ENCODE results near the gene C2CD5.
"Not testable (repeated sequence)": the region's sequence is repeated elsewhere in the genome, so short reads cannot be mapped to it uniquely, and the experiment has no call there.

The C2CD5 gene

GRCh38 chr12:22488478-22488877, 55.9 kb downstream of the C2CD5 start:
- H3K9me3 ChIP-seq (replicated peaks; ENCODE audit: insufficient read depth, low read length): no peaks in the 10 kb centered on the region
- TF ChIP-seq EZH2 (optimal IDR thresholded peaks at IDR 0.05; ENCODE audit: low read depth, low read length) (no peak), EZH2phosphoT487 (IDR thresholded peaks at IDR 0.05; ENCODE audit: low read length) (no peak)
- TF ChIP-seq, protein P1, sequence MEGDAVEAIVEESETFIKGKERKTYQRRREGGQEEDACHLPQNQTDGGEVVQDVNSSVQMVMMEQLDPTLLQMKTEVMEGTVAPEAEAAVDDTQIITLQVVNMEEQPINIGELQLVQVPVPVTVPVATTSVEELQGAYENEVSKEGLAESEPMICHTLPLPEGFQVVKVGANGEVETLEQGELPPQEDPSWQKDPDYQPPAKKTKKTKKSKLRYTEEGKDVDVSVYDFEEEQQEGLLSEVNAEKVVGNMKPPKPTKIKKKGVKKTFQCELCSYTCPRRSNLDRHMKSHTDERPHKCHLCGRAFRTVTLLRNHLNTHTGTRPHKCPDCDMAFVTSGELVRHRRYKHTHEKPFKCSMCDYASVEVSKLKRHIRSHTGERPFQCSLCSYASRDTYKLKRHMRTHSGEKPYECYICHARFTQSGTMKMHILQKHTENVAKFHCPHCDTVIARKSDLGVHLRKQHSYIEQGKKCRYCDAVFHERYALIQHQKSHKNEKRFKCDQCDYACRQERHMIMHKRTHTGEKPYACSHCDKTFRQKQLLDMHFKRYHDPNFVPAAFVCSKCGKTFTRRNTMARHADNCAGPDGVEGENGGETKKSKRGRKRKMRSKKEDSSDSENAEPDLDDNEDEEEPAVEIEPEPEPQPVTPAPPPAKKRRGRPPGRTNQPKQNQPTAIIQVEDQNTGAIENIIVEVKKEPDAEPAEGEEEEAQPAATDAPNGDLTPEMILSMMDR (IDR thresholded peaks at IDR 0.05; ENCODE audit: low read length): no peak
- no peaks in the 10 kb centered on the region for H3K4me1 ChIP-seq (ENCODE audit: low read length)
- H2AFZ ChIP-seq (ENCODE audit: low read length): no peak overlapping the region
- no peak overlapping the region for H3K9ac ChIP-seq (ENCODE audit: low read length)
- H3K36me3 ChIP-seq (replicated peaks; ENCODE audit: insufficient read depth, low read length): no peaks in the 10 kb centered on the region; the same call in 1 of the 2 replicates
- H3K79me2 ChIP-seq (ENCODE audit: low read length): no peaks in the 10 kb centered on the region
- no peaks in the 10 kb centered on the region for H3K27me3 ChIP-seq (replicated peaks; ENCODE audit: insufficient read depth, low read length)
- H3K4me2 ChIP-seq (ENCODE audit: low read depth, low read length): no peak overlapping the region
- DNase-seq: no peak
- H3K4me3 ChIP-seq (ENCODE audit: low read length): no peak overlapping the region
- H3K27ac ChIP-seq (ENCODE audit: low read length): no peak overlapping the region
- no peaks in the 10 kb centered on the region for H3F3A ChIP-seq (ENCODE audit: insufficient read depth, low read length)
- no peaks in the 10 kb centered on the region for H4K20me1 ChIP-seq (ENCODE audit: insufficient read depth, low read length)
- H3K9me2 ChIP-seq (replicated peaks; ENCODE audit: insufficient read depth, low read length): no peaks in the 10 kb centered on the region

DNA sequence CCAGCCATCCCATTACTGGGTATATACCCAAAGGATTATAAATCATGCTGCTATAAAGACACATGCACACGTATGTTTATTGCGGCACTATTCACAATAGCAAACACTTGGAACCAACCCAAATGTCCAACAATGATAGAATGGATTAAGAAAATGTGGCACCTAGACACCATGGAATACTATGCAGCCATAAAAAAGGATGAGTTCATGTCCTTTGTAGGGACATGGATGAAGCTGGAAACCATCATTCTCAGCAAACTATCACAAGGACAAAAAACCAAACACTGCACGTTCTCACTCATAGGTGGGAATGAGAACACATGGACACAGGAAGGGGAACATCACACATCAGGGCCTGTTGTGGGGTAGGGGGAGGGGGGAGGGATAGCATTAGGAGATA, 56.7 kb downstream of the C2CD5 start:
- not testable (repeated sequence) for H3K9me2 ChIP-seq (replicated peaks; ENCODE audit: insufficient read depth, low read length); H3K9ac ChIP-seq (ENCODE audit: low read length)

GRCh38 chr12:22481547-22482104, 62.7 kb downstream of the C2CD5 start:
- no peak for DNase-seq

More for the DNA sequence above, 56.7 kb downstream of the C2CD5 start:
- H3F3A ChIP-seq (ENCODE audit: insufficient read depth, low read length); H3K4me1 ChIP-seq (ENCODE audit: low read length); H3K27ac ChIP-seq (ENCODE audit: low read length); H3K79me2 ChIP-seq (ENCODE audit: low read length); DNase-seq; H3K27me3 ChIP-seq (replicated peaks; ENCODE audit: insufficient read depth, low read length); H3K36me3 ChIP-seq (replicated peaks; ENCODE audit: insufficient read depth, low read length); H3K4me3 ChIP-seq (ENCODE audit: low read length); H3K9me3 ChIP-seq (replicated peaks; ENCODE audit: insufficient read depth, low read length); H3K4me2 ChIP-seq (ENCODE audit: low read depth, low read length); H2AFZ ChIP-seq (ENCODE audit: low read length); H4K20me1 ChIP-seq (ENCODE audit: insufficient read depth, low read length): not testable (repeated sequence)

GRCh38 chr12:22480814-22481213, 63.5 kb downstream of the C2CD5 start:
- H3F3A ChIP-seq (ENCODE audit: insufficient read depth, low read length); H3K4me1 ChIP-seq (ENCODE audit: low read length); H3K27ac ChIP-seq (ENCODE audit: low read length); H3K79me2 ChIP-seq (ENCODE audit: low read length); H3K4me2 ChIP-seq (ENCODE audit: low read depth, low read length); H3K27me3 ChIP-seq (replicated peaks; ENCODE audit: insufficient read depth, low read length); H3K9ac ChIP-seq (ENCODE audit: low read length); H3K9me2 ChIP-seq (replicated peaks; ENCODE audit: insufficient read depth, low read length); H2AFZ ChIP-seq (ENCODE audit: low read length); H3K36me3 ChIP-seq (replicated peaks; ENCODE audit: insufficient read depth, low read length); DNase-seq; H3K9me3 ChIP-seq (replicated peaks; ENCODE audit: insufficient read depth, low read length); H3K4me3 ChIP-seq (ENCODE audit: low read length); H4K20me1 ChIP-seq (ENCODE audit: insufficient read depth, low read length): not testable (repeated sequence)

More at GRCh38 chr12:22481547-22482104, 62.7 kb downstream of the C2CD5 start:
- Histone ChIP-seq H3K9me2 (replicated peaks; ENCODE audit: insufficient read depth, low read length) (no peaks in the 10 kb centered on the region), H3F3A (ENCODE audit: insufficient read depth, low read length) (no peaks in the 10 kb centered on the region), H3K4me3 (ENCODE audit: low read length) (no peak overlapping the region), H3K27ac (ENCODE audit: low read length) (no peak overlapping the region), H3K36me3 (replicated peaks; ENCODE audit: insufficient read depth, low read length) (no peaks in the 10 kb centered on the region), H3K27me3 (replicated peaks; ENCODE audit: insufficient read depth, low read length) (no peaks in the 10 kb centered on the region), H4K20me1 (ENCODE audit: insufficient read depth, low read length) (no peaks in the 10 kb centered on the region), H3K4me2 (ENCODE audit: low read depth, low read length) (no peak overlapping the region), H3K4me1 (ENCODE audit: low read length) (no peaks in the 10 kb centered on the region), H3K79me2 (ENCODE audit: low read length) (no peaks in the 10 kb centered on the region), H3K9me3 (replicated peaks; ENCODE audit: insufficient read depth, low read length) (no peaks in the 10 kb centered on the region), H3K9ac (ENCODE audit: low read length) (no peak overlapping the region), H2AFZ (ENCODE audit: low read length) (no peak overlapping the region)
- no peak for TF ChIP-seq EZH2 (optimal IDR thresholded peaks at IDR 0.05; ENCODE audit: low read depth, low read length)

GRCh38 chr12:22480016-22480415, 64.3 kb downstream of the C2CD5 start:
- no peak overlapping the region for H2AFZ ChIP-seq (ENCODE audit: low read length)
- H3K79me2 ChIP-seq (ENCODE audit: low read length): no peaks in the 10 kb centered on the region
- no peaks in the 10 kb centered on the region for H3K4me1 ChIP-seq (ENCODE audit: low read length)
- H3K9me3 ChIP-seq (replicated peaks; ENCODE audit: insufficient read depth, low read length): no peaks in the 10 kb centered on the region
- H3K27ac ChIP-seq (ENCODE audit: low read length): no peak overlapping the region
- H4K20me1 ChIP-seq (ENCODE audit: insufficient read depth, low read length): no peaks in the 10 kb centered on the region
- no peak for TF ChIP-seq EZH2phosphoT487 (IDR thresholded peaks at IDR 0.05; ENCODE audit: low read length)
- TF ChIP-seq, protein P1 (IDR thresholded peaks at IDR 0.05; ENCODE audit: low read length): no peak
- no peak for TF ChIP-seq EZH2 (optimal IDR thresholded peaks at IDR 0.05; ENCODE audit: low read depth, low read length)
- no peaks in the 10 kb centered on the region for H3K27me3 ChIP-seq (replicated peaks; ENCODE audit: insufficient read depth, low read length)
- H3F3A ChIP-seq (ENCODE audit: insufficient read depth, low read length): no peaks in the 10 kb centered on the region
- no peak overlapping the region for H3K4me3 ChIP-seq (ENCODE audit: low read length)
- H3K4me2 ChIP-seq (ENCODE audit: low read depth, low read length): no peak overlapping the region
- H3K36me3 ChIP-seq (replicated peaks; ENCODE audit: insufficient read depth, low read length): no peaks in the 10 kb centered on the region; the same call in 1 of the 2 replicates
- no peak for DNase-seq
- H3K9ac ChIP-seq (ENCODE audit: low read length): no peak overlapping the region
- no peaks in the 10 kb centered on the region for H3K9me2 ChIP-seq (replicated peaks; ENCODE audit: insufficient read depth, low read length)
